Hepatocyte (in vitro differentiated cells): ENCODE data around the gene GMDS.

Source experiments
- CTCF ChIP-seq: fragments of 200-600 bp; sonication (generic); IDR thresholded peaks from 2 replicates; pipeline ENCODE4 v1.5.1; 2016; ENCODE audit warnings: antibody characterized with exemption, mild to moderate bottlenecking; ENCODE audit not compliant: poor library complexity
- EZH2 ChIP-seq: fragments of 200-600 bp; sonication (generic); IDR thresholded peaks from 2 replicates; pipeline ENCODE4 v1.6.1; 2016; ENCODE audit warnings: antibody characterized with exemption, mild to moderate bottlenecking, borderline replicate concordance

GRCh38 chr6:1795910-1796309 lies 449.5 kb downstream of the GMDS start:
- TF ChIP-seq CTCF (no peak), EZH2 (no peak)
